Lower leg skin (tissue), 3 donors: ENCODE measurements around the gene YPEL5.

Source experiments
- CTCF ChIP-seq, 3 donors: fragments of 450-650 bp; IDR thresholded peaks; one replicate each; pipeline ENCODE4 v1.5.1; 2016; ENCODE audit warnings: antibody characterized with exemption in 3 of 3, mild to moderate bottlenecking in 3 of 3, moderate library complexity in 2 of 3
- POLR2A ChIP-seq, 2 donors: fragments of 450-650 bp; IDR thresholded peaks; one replicate each; pipeline ENCODE4 v1.6.1; 2016 to 2017; ENCODE audit warnings: antibody characterized with exemption in 2 of 2, mild to moderate bottlenecking in 1 of 2, moderate library complexity in 1 of 2

- TF ChIP-seq POLR2A (IDR thresholded peaks at IDR 0.05) (no peak), CTCF (IDR thresholded peaks at IDR 0.05) (no peak)
Measured at GRCh38 chr2:30184035-30184434, 37.2 kb downstream of the YPEL5 start.
